Adipocyte (in vitro differentiated cells): ENCODE results near the gene FBXO34.
A peak's percentile ranks its signal among the peaks of the same experiment; 100 is the strongest.

ENCODE experiments used
- DNase-seq: peaks from one replicate; pipeline ENCODE4 v3.0.0-alpha.2; 2015; ENCODE audit warnings: low read depth
- H3K27me3 ChIP-seq: replicated peaks from 2 replicates; pipeline ENCODE4 v1.7.0; 2013; ENCODE audit warnings: mild to moderate bottlenecking, low read length, moderate library complexity; ENCODE audit not compliant: control insufficient read depth, insufficient read depth
- H3K36me3 ChIP-seq: 2 replicates; pipeline ENCODE4 v1.7.0; 2013; ENCODE audit warnings: low read length, mild to moderate bottlenecking, moderate library complexity; ENCODE audit not compliant: control insufficient read depth, insufficient read depth, severe bottlenecking
- H3K4me1 ChIP-seq: 2 replicates; pipeline ENCODE4 v1.7.0; 2013; ENCODE audit warnings: mild to moderate bottlenecking, low read length, moderate library complexity; ENCODE audit not compliant: control insufficient read depth, insufficient read depth
- H3K4me3 ChIP-seq: 2 replicates; pipeline ENCODE4 v1.7.0; 2013; ENCODE audit warnings: mild to moderate bottlenecking, low read length, moderate library complexity
- H3K9ac ChIP-seq: 2 replicates; pipeline ENCODE4 v1.7.0; 2013; ENCODE audit warnings: mild to moderate bottlenecking, low read length, moderate library complexity
- H3K9me3 ChIP-seq: 2 replicates; pipeline ENCODE4 v1.7.0; 2013; ENCODE audit warnings: mild to moderate bottlenecking, low read length, moderate library complexity; ENCODE audit not compliant: control insufficient read depth

FBXO34 gene

GRCh38 chr14:55270832-55271571, at the start of gene FBXO34:
Gene FBXO34 (plus strand): TSS chr14:55271421. CDS start chr14:55350391, 78,970 bp downstream.
- peak within 1 kb of the TSS; percentile 100 for H3K4me3 ChIP-seq
- H3K9ac ChIP-seq: peak within 1 kb of the TSS; percentile 94
- peaks cover 36% of the 10 kb centered on the region for H3K4me1 ChIP-seq
- H3K27me3 ChIP-seq: no peaks in the 10 kb centered on the region
- no peaks in the 10 kb centered on the region for H3K36me3 ChIP-seq
- no peaks in the 10 kb centered on the region for H3K9me3 ChIP-seq
- DNase-seq: peak; percentile 100

DNA sequence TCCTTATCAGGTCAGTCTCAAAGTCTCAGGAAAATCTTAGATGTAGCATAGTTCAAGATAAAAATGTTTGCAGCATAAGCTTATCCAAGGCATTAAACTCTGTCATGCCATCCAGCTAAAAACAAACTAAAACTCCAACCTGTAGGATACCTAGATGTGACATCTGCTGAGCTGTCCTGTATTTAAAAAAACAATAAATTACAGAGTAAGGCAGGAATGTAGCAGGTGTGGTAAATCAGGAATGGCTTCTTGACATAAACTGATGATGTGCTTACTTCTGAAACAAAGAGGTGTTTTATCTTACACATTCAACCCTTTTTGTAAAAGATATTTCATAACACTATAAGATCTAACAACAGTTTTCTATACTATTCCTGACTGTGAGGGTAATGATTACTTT, 49.3 kb upstream of the FBXO34 start:
- peaks cover 6% of the 10 kb centered on the region for H3K9me3 ChIP-seq
- no peak overlapping the region for H3K9ac ChIP-seq
- no peak for DNase-seq
- no peak overlapping the region for H3K4me3 ChIP-seq
- H3K36me3 ChIP-seq: no peaks in the 10 kb centered on the region
- H3K4me1 ChIP-seq: peaks cover 12% of the 10 kb centered on the region
- H3K27me3 ChIP-seq: no peaks in the 10 kb centered on the region

DNA sequence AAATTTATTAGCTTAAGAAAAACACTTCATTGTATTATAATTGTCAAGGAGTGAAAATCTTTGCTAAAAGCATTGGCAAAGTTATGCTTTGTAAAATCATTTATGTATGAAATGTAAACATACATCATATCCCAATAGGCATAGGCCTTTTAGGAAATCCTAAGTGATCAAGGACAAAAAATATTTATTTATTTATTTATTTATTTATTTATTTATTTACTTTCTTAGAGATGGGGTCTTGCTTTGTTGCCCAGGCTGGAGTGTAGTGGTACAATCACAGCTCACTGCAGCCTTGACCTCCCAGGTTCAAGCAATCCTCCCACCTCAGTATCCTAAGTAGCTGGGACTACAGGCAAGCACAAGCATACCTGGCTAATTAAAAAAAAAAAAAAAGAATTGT, 47.9 kb upstream of the FBXO34 start:
- Histone ChIP-seq H3K9me3 (peaks cover 8% of the 10 kb centered on the region), H3K4me3 (no peak overlapping the region), H3K9ac (no peak overlapping the region), H3K27me3 (no peaks in the 10 kb centered on the region), H3K36me3 (no peaks in the 10 kb centered on the region), H3K4me1 (peaks cover 9% of the 10 kb centered on the region)
- DNase-seq: no peak

GRCh38 chr14:55228261-55228660, 43.0 kb upstream of the FBXO34 start:
- H3K4me1 ChIP-seq: no peaks in the 10 kb centered on the region
- no peaks in the 10 kb centered on the region for H3K36me3 ChIP-seq
- peaks cover 10% of the 10 kb centered on the region for H3K27me3 ChIP-seq
- H3K9ac ChIP-seq: no peak overlapping the region
- DNase-seq: no peak
- peaks cover 8% of the 10 kb centered on the region for H3K9me3 ChIP-seq
- H3K4me3 ChIP-seq: no peak overlapping the region

DNA sequence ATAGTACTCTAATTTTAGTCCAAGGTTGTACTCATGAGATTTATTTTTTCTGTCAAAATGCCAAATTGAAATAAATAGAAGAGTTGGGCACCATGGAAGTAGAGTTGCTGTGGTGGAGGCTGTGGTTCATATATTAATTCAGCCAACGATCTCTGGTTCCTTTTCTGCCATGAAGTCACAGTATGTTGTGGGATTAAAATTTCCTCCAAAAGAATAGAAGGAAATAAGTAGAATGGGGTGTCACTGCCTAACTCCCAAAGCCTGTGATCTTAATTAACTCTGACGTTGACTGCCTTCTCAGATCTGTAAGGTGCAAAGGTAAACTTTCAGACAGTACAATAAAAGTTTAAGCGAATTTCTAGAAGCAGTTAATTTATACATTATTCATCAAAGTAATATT, 37.6 kb upstream of the FBXO34 start:
- no peak for DNase-seq
- H3K4me1 ChIP-seq: no peaks in the 10 kb centered on the region
- no peaks in the 10 kb centered on the region for H3K36me3 ChIP-seq
- H3K9ac ChIP-seq: no peak overlapping the region
- no peaks in the 10 kb centered on the region for H3K9me3 ChIP-seq
- peaks cover 10% of the 10 kb centered on the region for H3K27me3 ChIP-seq
- no peak overlapping the region for H3K4me3 ChIP-seq

- no peak for DNase-seq
- Histone ChIP-seq H3K27me3 (no peaks in the 10 kb centered on the region), H3K4me3 (no peak overlapping the region), H3K36me3 (no peaks in the 10 kb centered on the region), H3K4me1 (peaks cover 11% of the 10 kb centered on the region), H3K9me3 (no peaks in the 10 kb centered on the region), H3K9ac (no peak overlapping the region)
These were observed 33.1 kb upstream of the FBXO34 start for GRCh38 chr14:55238019-55238680.

- H3K4me1 ChIP-seq: peaks cover 11% of the 10 kb centered on the region
- H3K4me3 ChIP-seq: no peak overlapping the region
- H3K9me3 ChIP-seq: no peaks in the 10 kb centered on the region
- DNase-seq: no peak
- no peaks in the 10 kb centered on the region for H3K27me3 ChIP-seq
- H3K9ac ChIP-seq: no peak overlapping the region
- no peaks in the 10 kb centered on the region for H3K36me3 ChIP-seq
These were observed 31.9 kb upstream of the FBXO34 start for GRCh38 chr14:55239320-55239719.

DNA sequence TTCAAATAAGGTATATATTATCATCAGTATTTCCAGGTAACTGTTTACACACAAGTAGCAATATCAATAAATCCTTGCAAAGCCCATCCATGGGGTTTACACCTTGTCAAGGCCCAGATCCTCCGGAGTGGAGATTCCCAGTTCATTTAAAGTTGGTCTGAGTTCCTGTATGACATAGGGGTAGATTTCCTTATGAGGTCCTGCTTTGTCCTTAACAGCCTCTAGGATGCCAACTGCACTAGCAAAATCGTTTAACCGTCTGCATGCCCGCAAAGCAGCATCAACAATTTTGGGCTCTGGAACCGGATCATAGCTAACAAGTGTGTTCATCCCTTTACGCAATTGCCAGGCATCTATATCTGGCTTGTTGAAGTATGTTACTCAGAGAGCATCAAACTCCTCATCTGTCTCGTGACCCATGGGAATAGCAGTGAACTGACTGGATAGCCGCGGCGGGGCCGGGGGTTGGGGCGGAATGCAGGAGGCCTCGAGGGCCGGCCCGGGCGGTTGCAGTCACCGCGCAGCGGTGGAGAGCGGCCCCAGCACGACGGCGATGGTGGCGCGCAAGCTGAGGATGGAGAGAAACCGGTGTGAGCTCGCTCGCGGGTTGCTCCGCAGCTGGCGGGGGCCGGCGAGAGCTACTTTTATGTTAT, 30.6 kb upstream of the FBXO34 start:
- H3K9me3 ChIP-seq: no peaks in the 10 kb centered on the region
- no peaks in the 10 kb centered on the region for H3K27me3 ChIP-seq
- H3K4me1 ChIP-seq: peaks cover 11% of the 10 kb centered on the region
- H3K4me3 ChIP-seq: peak overlapping the region; percentile 29
- DNase-seq: peak; percentile 36
- no peak overlapping the region for H3K9ac ChIP-seq
- no peaks in the 10 kb centered on the region for H3K36me3 ChIP-seq

- no peaks in the 10 kb centered on the region for H3K36me3 ChIP-seq
- no peak overlapping the region for H3K4me3 ChIP-seq
- DNase-seq: no peak
- H3K9ac ChIP-seq: no peak overlapping the region
- no peaks in the 10 kb centered on the region for H3K27me3 ChIP-seq
- peaks cover 11% of the 10 kb centered on the region for H3K4me1 ChIP-seq
- no peaks in the 10 kb centered on the region for H3K9me3 ChIP-seq
These were observed 29.5 kb upstream of the FBXO34 start for GRCh38 chr14:55241673-55242072.

DNA sequence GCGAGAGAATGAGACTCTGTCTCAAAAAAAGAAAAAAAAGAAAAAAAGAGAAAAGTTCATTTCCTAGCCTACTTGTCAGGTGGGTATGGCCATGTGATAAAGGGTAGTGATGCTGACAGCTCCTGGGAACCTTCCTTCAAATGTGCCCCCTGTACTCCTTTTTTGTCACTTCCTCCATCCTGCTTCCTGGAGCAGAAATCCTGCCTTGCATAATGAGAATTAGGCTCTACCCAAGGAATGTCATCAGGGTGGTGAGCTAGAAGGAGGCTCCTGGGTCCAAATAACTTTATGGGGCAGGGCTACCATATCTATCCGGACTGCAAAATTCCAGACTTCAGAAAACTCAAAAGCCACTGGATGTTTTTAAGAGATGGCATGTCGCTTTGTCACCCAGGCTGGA, 27.8 kb upstream of the FBXO34 start:
- no peaks in the 10 kb centered on the region for H3K9me3 ChIP-seq
- no peak for DNase-seq
- peaks cover 11% of the 10 kb centered on the region for H3K4me1 ChIP-seq
- no peak overlapping the region for H3K4me3 ChIP-seq
- H3K36me3 ChIP-seq: no peaks in the 10 kb centered on the region
- no peaks in the 10 kb centered on the region for H3K27me3 ChIP-seq
- H3K9ac ChIP-seq: no peak overlapping the region

GRCh38 chr14:55243813-55244212, 27.4 kb upstream of the FBXO34 start:
- DNase-seq: no peak
- H3K27me3 ChIP-seq: no peaks in the 10 kb centered on the region
- no peak overlapping the region for H3K9ac ChIP-seq
- H3K36me3 ChIP-seq: no peaks in the 10 kb centered on the region
- H3K4me3 ChIP-seq: no peak overlapping the region
- peaks cover 11% of the 10 kb centered on the region for H3K4me1 ChIP-seq
- H3K9me3 ChIP-seq: no peaks in the 10 kb centered on the region
